Measurements from ENCODE around the gene ZNF91. TPM values are rescaled to one million over a fixed set of nuclear protein-coding genes. Genes with fewer than 3 reads are reported as not detected.
"Not testable (repeated sequence)": the region's sequence is repeated elsewhere in the genome, so short reads cannot be mapped to it uniquely, and the experiment has no call there.

The ZNF91 gene
- total RNA-seq, 2 experiments from 2014 or later: 56.8 to 56.9 TPM

GRCh38 chr19:23343434-23344010 lies 51.7 kb downstream of the ZNF91 start:
- Mint-ChIP-seq H3K9me3 (peaks cover 52% of the 10 kb centered on the region), H3K4me3 (no peak overlapping the region), H3K36me3 (peaks cover 81% of the 10 kb centered on the region), H3K4me1 (no peaks in the 10 kb centered on the region), H3K27me3 (no peaks in the 10 kb centered on the region), H3K27ac (no peak overlapping the region)
- DNase-seq (no peak), ATAC-seq (ENCODE audit: low read depth) (no peak)
- POLR2A ChIA-PET: no interaction called here

GRCh38 chr19:23328211-23328610 lies 67.1 kb downstream of the ZNF91 start:
- ATAC-seq (ENCODE audit: low read depth) (no peak), DNase-seq (no peak)
- Mint-ChIP-seq H3K9me3 (peaks cover 45% of the 10 kb centered on the region), H3K27me3 (no peaks in the 10 kb centered on the region), H3K4me1 (no peaks in the 10 kb centered on the region), H3K27ac (no peak overlapping the region), H3K36me3 (peaks cover 45% of the 10 kb centered on the region), H3K4me3 (no peak overlapping the region)
- POLR2A ChIA-PET: no interaction called here

- Mint-ChIP-seq H3K4me1 (no peaks in the 10 kb centered on the region), H3K4me3 (no peak overlapping the region), H3K27me3 (no peaks in the 10 kb centered on the region), H3K27ac (no peak overlapping the region), H3K36me3 (peaks cover 13% of the 10 kb centered on the region), H3K9me3 (peaks cover 47% of the 10 kb centered on the region)
- POLR2A ChIA-PET: no interaction called here
- no peak for DNase-seq
- ATAC-seq (ENCODE audit: low read depth): no peak
Measured at GRCh38 chr19:23321953-23322549, 73.2 kb downstream of the ZNF91 start.

- Mint-ChIP-seq H3K36me3 (peaks cover 13% of the 10 kb centered on the region), H3K9me3 (peaks cover 47% of the 10 kb centered on the region)
- DNase-seq; H3K4me3 Mint-ChIP-seq; H3K27me3 Mint-ChIP-seq; H3K4me1 Mint-ChIP-seq; POLR2A ChIA-PET; H3K27ac Mint-ChIP-seq; ATAC-seq (ENCODE audit: low read depth): not testable (repeated sequence)
Measured at GRCh38 chr19:23321403-23321802, 73.9 kb downstream of the ZNF91 start.

GRCh38 chr19:23319571-23319970 lies 75.7 kb downstream of the ZNF91 start:
- H3K9me3 Mint-ChIP-seq: peaks cover 38% of the 10 kb centered on the region
- DNase-seq; H3K4me3 Mint-ChIP-seq; H3K27me3 Mint-ChIP-seq; H3K4me1 Mint-ChIP-seq; H3K36me3 Mint-ChIP-seq; POLR2A ChIA-PET; H3K27ac Mint-ChIP-seq; ATAC-seq (ENCODE audit: low read depth): not testable (repeated sequence)

- H3K27me3 Mint-ChIP-seq; ATAC-seq (ENCODE audit: low read depth); H3K4me3 Mint-ChIP-seq; H3K4me1 Mint-ChIP-seq; H3K27ac Mint-ChIP-seq; DNase-seq; POLR2A ChIA-PET; H3K36me3 Mint-ChIP-seq: not testable (repeated sequence)
- peaks cover 35% of the 10 kb centered on the region for H3K9me3 Mint-ChIP-seq
Measured at GRCh38 chr19:23318941-23319340, 76.3 kb downstream of the ZNF91 start.

GRCh38 chr19:23318143-23318542 lies 77.1 kb downstream of the ZNF91 start:
- no peak overlapping the region for H3K27ac Mint-ChIP-seq
- peaks cover 35% of the 10 kb centered on the region for H3K9me3 Mint-ChIP-seq
- H3K27me3 Mint-ChIP-seq: no peaks in the 10 kb centered on the region
- H3K4me1 Mint-ChIP-seq: no peaks in the 10 kb centered on the region
- H3K4me3 Mint-ChIP-seq: no peak overlapping the region
- no peaks in the 10 kb centered on the region for H3K36me3 Mint-ChIP-seq
- DNase-seq (no peak), ATAC-seq (ENCODE audit: low read depth) (no peak)
- POLR2A ChIA-PET: no interaction called here

GRCh38 chr19:23315286-23315685 lies 80.0 kb downstream of the ZNF91 start:
- Mint-ChIP-seq H3K4me3 (no peak overlapping the region), H3K36me3 (no peaks in the 10 kb centered on the region), H3K27ac (no peak overlapping the region), H3K9me3 (peaks cover 36% of the 10 kb centered on the region), H3K27me3 (no peaks in the 10 kb centered on the region), H3K4me1 (no peaks in the 10 kb centered on the region)
- POLR2A ChIA-PET: no interaction called here
- no peak for ATAC-seq (ENCODE audit: low read depth)
- no peak for DNase-seq

- H3K4me3 Mint-ChIP-seq: no peak overlapping the region
- DNase-seq (no peak), ATAC-seq (ENCODE audit: low read depth) (no peak)
- no peaks in the 10 kb centered on the region for H3K36me3 Mint-ChIP-seq
- POLR2A ChIA-PET: no interaction called here
- H3K27me3 Mint-ChIP-seq: no peaks in the 10 kb centered on the region
- H3K4me1 Mint-ChIP-seq: no peaks in the 10 kb centered on the region
- H3K9me3 Mint-ChIP-seq: peaks cover 33% of the 10 kb centered on the region
- no peak overlapping the region for H3K27ac Mint-ChIP-seq
Measured at GRCh38 chr19:23314505-23315251, 80.6 kb downstream of the ZNF91 start.

- Mint-ChIP-seq H3K4me3 (no peak overlapping the region), H3K9me3 (peaks cover 28% of the 10 kb centered on the region), H3K27me3 (no peaks in the 10 kb centered on the region), H3K4me1 (no peaks in the 10 kb centered on the region), H3K36me3 (no peaks in the 10 kb centered on the region), H3K27ac (no peak overlapping the region)
- DNase-seq (no peak), ATAC-seq (ENCODE audit: low read depth) (no peak)
- POLR2A ChIA-PET: no interaction called here
Measured at GRCh38 chr19:23313196-23313595, 82.1 kb downstream of the ZNF91 start.

GRCh38 chr19:23312515-23312914 lies 82.8 kb downstream of the ZNF91 start:
- Mint-ChIP-seq H3K4me1 (no peaks in the 10 kb centered on the region), H3K27ac (no peak overlapping the region), H3K4me3 (no peak overlapping the region), H3K9me3 (peaks cover 27% of the 10 kb centered on the region), H3K36me3 (no peaks in the 10 kb centered on the region), H3K27me3 (no peaks in the 10 kb centered on the region)
- DNase-seq: no peak
- ATAC-seq (ENCODE audit: low read depth): no peak
- POLR2A ChIA-PET: no interaction called here

- H3K27ac Mint-ChIP-seq: no peak overlapping the region
- no peaks in the 10 kb centered on the region for H3K36me3 Mint-ChIP-seq
- H3K9me3 Mint-ChIP-seq: peaks cover 26% of the 10 kb centered on the region
- DNase-seq (no peak), ATAC-seq (ENCODE audit: low read depth) (no peak)
- H3K4me3 Mint-ChIP-seq: no peak overlapping the region
- no peaks in the 10 kb centered on the region for H3K27me3 Mint-ChIP-seq
- no peaks in the 10 kb centered on the region for H3K4me1 Mint-ChIP-seq
- POLR2A ChIA-PET: no interaction called here
Measured at GRCh38 chr19:23311551-23311950, 83.7 kb downstream of the ZNF91 start.

GRCh38 chr19:23310729-23311211 lies 84.5 kb downstream of the ZNF91 start:
- Mint-ChIP-seq H3K9me3 (peaks cover 26% of the 10 kb centered on the region), H3K36me3 (no peaks in the 10 kb centered on the region), H3K4me3 (no peak overlapping the region), H3K27ac (no peak overlapping the region), H3K27me3 (no peaks in the 10 kb centered on the region), H3K4me1 (no peaks in the 10 kb centered on the region)
- no peak for ATAC-seq (ENCODE audit: low read depth)
- POLR2A ChIA-PET: no interaction called here
- no peak for DNase-seq

- Mint-ChIP-seq H3K9me3 (peaks cover 26% of the 10 kb centered on the region), H3K4me1 (no peaks in the 10 kb centered on the region), H3K27me3 (no peaks in the 10 kb centered on the region), H3K27ac (no peak overlapping the region), H3K36me3 (no peaks in the 10 kb centered on the region), H3K4me3 (no peak overlapping the region)
- ATAC-seq (ENCODE audit: low read depth) (no peak), DNase-seq (no peak)
- POLR2A ChIA-PET: no interaction called here
Measured at GRCh38 chr19:23309926-23310325, 85.3 kb downstream of the ZNF91 start.
